Lower leg skin (tissue), 3 donors: ENCODE measurements around the gene NOCT.

Source experiments
- CTCF ChIP-seq, 3 donors: fragments of 450-650 bp; IDR thresholded peaks; one replicate each; pipeline ENCODE4 v1.5.1; 2016; ENCODE audit warnings: antibody characterized with exemption in 3 of 3, mild to moderate bottlenecking in 3 of 3, moderate library complexity in 2 of 3
- POLR2A ChIP-seq, 2 donors: fragments of 450-650 bp; IDR thresholded peaks; one replicate each; pipeline ENCODE4 v1.6.1; 2016 to 2017; ENCODE audit warnings: antibody characterized with exemption in 2 of 2, mild to moderate bottlenecking in 1 of 2, moderate library complexity in 1 of 2

- TF ChIP-seq POLR2A (IDR thresholded peaks at IDR 0.05) (no peak), CTCF (IDR thresholded peaks at IDR 0.05) (no peak)
These were observed 7.9 kb upstream of the NOCT start for GRCh38 chr4:139007640-139008039.
